Bone marrow (tissue), 2 donors: ENCODE measurements around the gene SESN2.
A peak's percentile ranks its signal among the peaks of the same experiment; 100 is the strongest.

ENCODE experiments used
- DNase-seq, 2 donors: peaks; one replicate each; lab custom pipeline; 2025; lab: John Stamatoyannopoulos, UW

SESN2 gene

DNA sequence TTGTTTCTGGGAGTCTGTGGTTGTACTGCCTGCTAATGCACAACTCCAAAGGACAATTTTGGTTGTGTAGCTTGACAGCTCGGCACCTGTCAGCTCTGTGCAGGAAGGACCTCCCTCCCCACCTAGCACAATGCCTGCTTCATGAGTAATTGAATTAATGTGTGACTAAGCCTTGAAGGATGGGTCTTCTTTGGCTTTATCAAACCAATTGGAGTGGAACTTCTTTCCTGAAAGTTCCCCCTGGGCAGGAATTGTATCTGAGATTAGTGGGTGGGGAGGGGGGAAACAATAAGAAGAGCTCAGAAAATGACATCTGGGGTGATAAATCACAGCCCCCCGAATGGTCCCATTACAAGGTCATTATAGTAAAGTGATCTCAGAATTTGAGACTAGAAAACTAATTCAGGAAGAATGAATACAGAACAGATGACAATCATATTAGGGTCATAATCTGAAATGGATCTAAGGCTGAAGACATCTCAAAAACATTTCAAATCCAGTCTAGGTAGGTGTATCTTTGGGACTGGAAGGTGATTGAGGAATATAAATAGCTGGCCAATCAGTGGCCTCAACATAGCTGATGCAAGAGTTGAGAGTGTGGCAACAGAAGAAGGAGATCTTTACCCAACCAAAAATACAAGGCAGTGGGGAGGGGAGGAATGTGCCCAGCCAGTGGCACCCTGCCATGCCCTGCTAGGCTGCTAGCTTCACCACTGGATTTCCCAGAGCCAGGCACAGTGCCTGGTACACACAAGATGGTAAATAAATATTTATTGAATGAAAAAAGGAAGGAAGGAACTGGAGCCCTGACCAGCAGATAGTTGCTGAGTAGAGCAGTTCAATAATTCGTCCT lies 10.1 kb upstream of the SESN2 start:
- DNase-seq, result no peak

GRCh38 chr1:28249866-28250295 lies 9.4 kb upstream of the SESN2 start:
- DNase-seq, result no peak

- no peak for DNase-seq
Measured at GRCh38 chr1:28256197-28256827, 3.0 kb upstream of the SESN2 start.

- no peak for DNase-seq
Measured at GRCh38 chr1:28257736-28258135, 1.6 kb upstream of the SESN2 start.

DNA sequence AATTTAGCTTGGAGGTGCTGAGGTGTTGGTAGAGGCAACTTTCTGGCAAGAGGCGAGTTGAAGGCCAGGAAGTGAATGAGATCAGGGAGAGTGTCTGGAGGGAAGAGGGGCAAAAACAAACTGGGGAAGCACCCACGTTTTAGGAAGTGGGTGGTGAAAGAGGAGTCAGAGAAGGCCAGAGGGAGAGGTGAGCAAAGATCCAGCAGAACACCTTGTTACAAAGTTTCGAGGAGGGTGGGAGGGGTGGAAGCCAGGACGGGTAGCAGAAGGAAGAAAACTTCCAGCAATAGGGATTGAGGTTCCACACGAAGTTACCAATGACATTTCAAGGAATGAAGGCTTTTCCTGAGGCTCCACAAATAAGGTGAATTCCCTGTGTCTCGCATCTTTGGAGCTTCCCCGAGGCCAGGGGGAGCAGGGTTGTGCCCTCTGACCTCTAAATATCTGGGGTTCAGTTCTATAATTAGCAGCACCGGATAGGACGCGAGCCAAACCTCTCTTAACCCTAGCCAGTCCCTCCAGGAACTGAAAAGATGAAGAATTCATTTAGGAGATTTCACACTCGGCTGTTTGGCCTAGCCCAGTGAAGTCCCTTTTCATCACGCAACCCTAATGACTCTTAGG lies 578 bp upstream of the SESN2 start:
- no peak for DNase-seq

DNA sequence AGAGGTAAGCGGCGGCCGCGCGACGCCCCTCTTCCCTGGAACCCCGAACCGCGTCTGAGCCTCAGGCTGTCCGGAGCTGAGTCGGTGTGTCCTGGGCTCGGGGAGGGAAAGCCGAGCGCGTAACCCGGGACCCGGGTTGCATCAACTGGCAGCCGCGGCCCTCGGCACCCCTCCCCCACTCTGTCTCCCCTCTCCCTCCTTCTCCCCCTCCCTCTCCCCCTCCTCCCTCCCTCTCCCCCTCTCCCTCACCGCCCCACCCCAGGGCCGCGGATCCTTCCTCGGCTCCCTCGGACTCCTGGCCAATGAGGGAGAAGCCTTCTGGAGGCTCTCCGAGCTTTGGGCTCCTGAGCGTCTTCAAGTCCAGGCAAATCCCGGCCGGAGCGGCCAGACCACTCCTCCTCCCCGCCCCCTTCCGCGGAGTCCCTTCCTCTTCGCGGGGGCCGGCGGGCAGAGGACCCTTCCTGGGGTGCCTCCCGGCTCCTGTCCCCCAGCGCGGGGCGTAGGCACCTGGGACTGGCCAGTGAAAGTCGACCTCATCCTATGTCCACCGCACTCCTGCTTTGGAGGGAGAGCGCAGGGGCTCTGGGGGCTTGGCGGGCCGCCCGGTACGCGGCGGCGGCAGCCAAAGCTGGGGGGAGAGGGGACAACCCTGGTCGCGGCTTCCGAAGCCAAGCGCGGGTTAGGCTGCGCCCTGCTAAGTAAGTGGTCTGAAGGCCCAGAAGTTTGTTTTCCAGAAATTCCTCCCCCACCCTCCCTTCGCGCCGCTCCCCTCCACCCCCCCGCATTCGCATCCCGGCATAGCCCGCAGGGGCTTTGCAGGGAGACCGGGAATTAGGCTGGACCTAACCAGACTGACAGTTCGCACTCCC lies 850 bp downstream of the SESN2 start:
- DNase-seq, result peak in 1 of 2 donors; percentile 36

DNA sequence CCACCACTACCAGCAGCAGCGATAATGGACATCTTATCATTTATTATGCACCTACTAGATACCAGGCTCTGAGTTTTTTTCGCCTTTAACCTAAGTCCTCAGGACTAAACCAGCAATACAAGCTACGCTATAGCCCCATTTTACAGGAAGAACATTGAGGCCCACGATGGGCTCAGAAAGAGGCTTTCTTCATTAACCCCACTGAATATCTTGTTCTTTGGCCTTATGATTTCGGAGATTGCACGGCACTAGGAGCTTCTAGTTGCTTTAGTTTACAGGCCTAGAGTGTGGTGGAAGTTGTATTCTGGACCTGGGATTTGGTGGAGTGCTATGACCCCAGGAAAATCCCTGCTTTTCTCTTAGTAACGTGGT lies 1.5 kb downstream of the SESN2 start:
- DNase-seq, result no peak

DNA sequence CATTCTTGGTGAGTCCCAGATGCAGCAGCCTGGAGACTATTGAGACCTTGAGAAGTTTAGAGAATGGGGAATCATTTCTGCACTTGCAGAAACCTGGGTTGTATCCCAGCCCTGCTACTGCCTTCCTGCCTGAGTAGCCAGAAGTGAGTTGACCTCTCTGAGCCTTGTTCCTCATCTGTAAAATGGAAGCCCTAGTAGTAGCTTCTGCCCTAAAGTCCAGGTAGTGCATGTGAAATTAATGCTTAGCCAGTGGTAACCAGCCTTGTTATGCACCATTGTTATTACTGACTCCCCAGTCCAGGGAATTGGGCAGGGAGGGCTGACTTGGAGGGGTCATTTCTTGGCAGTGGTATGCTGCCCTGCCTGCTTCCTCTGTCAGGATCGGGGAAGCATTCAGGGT lies 5.6 kb downstream of the SESN2 start:
- no peak for DNase-seq

DNA sequence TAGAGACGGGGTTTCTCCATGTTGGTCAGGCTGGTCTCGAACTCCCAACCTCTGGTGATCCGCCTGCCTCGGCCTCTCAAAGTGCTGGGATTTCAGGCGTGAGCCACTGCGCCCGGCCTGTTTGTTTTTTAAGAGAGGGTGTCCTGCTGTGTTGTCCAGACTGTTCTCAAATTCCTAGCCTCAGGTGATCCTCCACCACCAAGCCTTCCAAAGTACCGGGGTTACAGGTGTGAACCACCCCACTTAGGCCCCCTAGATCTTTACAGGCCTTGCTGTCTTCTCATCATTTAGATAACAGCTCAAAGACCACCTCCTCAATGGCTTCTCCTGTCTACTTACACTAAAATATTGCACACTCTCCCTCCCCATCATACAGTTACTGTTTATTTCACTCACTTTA lies 6.3 kb downstream of the SESN2 start:
- DNase-seq, result no peak

- DNase-seq, result no peak
Measured at GRCh38 chr1:28266920-28267322, 7.6 kb downstream of the SESN2 start.

GRCh38 chr1:28267633-28268032 lies 8.3 kb downstream of the SESN2 start:
- no peak for DNase-seq

DNA sequence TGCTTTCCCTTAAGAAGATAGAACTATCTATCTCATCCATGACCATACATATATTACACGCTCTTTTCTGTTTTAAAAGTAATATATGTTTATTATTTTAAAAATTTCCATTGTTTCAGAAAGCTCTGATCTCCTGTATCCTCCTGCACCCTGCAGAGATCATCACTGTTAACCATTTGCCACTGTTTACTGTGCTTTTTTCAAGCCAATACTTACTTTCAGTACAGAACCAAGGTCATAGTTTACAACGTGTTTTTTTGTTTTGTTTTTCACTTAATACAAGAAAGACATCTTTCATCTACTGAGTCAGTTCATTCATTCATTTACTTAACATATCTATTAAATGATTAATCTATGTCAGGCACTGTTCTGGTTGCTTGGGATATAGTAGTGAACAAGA lies 10.2 kb downstream of the SESN2 start:
- no peak for DNase-seq

DNA sequence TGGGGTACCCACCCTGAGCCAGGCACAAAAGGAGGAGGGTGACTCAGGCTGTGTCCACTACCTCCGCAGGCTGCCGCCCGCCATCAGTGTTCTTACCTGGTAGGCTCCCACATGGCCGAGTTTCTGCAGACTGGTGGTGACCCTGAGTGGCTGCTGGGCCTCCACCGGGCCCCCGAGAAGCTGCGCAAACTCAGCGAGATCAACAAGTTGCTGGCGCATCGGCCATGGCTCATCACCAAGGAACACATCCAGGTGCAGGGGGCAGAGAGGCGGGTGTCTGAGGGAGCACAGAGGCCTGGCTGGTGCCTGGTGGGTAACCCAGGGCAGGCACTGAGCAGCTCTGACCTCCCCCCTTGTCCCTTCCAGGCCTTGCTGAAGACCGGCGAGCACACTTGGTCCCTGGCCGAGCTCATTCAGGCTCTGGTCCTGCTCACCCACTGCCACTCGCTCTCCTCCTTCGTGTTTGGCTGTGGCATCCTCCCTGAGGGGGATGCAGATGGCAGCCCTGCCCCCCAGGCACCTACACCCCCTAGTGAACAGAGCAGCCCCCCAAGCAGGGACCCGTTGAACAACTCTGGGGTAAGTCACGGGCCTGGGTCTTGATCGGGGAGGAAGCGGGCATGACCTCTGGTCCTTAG lies 13.0 kb downstream of the SESN2 start:
- no peak for DNase-seq

- no peak for DNase-seq
Measured at GRCh38 chr1:28273216-28273860, 14.0 kb downstream of the SESN2 start.

DNA sequence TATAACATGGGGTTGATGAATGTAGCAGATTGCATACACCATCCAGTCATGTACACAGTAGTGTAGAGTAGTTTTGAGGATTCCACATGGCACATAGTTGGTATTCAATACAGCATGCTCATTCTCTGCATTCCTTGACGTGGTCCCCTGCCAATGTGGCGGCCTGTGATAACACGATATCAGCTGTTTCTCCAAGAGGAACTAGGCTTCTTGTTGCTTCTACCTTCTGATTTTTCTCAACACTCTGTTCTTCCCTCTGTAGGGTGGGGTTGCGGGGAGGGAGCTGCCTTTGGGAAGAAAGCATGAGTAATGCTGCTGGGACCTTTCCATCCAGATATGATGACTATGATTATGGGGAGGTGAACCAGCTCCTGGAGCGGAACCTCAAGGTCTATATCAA lies 19.4 kb downstream of the SESN2 start:
- DNase-seq, result no peak

- no peak for DNase-seq
Measured at GRCh38 chr1:28279721-28280120, 20.4 kb downstream of the SESN2 start.

DNA sequence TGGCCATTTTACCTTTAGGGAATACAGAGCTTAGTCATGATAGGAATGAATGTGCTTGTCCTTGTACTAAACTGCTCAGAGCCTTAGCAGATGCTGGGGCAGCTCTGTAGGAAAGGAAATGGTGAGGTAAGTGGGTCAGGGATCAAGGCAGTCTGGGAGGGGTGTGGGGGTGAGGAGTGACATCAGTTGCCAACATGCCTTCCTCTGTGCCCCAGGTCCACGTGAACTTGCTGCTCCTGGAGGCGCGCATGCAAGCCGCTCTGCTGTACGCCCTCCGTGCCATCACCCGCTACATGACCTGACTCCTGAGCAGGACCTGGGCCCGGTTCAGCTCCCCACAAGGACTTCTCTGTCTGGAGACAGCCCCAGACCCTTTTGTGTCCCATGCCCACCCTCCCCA lies 21.2 kb downstream of the SESN2 start:
- no peak for DNase-seq

- DNase-seq, result no peak
Measured at GRCh38 chr1:28280977-28281381, 21.7 kb downstream of the SESN2 start.

GRCh38 chr1:28281608-28282425 lies 22.5 kb downstream of the SESN2 start:
- DNase-seq, result no peak
